K562 (cell line): ENCODE data around the gene RRBP1. TPM values are rescaled to one million over a fixed set of nuclear protein-coding genes. Genes with fewer than 3 reads are reported as not detected.

Experiments
- ARID2 ChIP-seq: fragments of 450-650 bp; IDR thresholded peaks from 2 replicates; pipeline ENCODE4 v1.6.1; 2017; ENCODE audit warnings: antibody characterized with exemption, mild to moderate bottlenecking
- EP300 ChIP-seq: IDR thresholded peaks from 2 replicates; pipeline ENCODE4 v1.6.1; 2012; ENCODE audit warnings: low read length, improper control_type of control experiment
- KAT8 ChIP-seq: fragments of 450-650 bp; IDR thresholded peaks from 2 replicates; pipeline ENCODE4 v1.6.1; 2016; ENCODE audit warnings: low read depth, mild to moderate bottlenecking
- NFYB ChIP-seq: IDR thresholded peaks from 2 replicates; pipeline ENCODE4 v1.6.1; 2011; ENCODE audit warnings: mild to moderate bottlenecking, moderate library complexity; ENCODE audit not compliant: insufficient read length; ENCODE audit errors: extremely low read depth
- RBM34 ChIP-seq: fragments of 200-400 bp; formaldehyde crosslinking; IDR thresholded peaks from 2 replicates; pipeline ENCODE4 v1.6.1; 2018; ENCODE audit warnings: low read length, borderline replicate concordance; ENCODE audit not compliant: insufficient read depth
- SETDB1 ChIP-seq: IDR thresholded peaks from one replicate; pipeline ENCODE4 v1.6.1; 2012; ENCODE audit warnings: low read length, control low read depth, inconsistent platforms
- TEAD1 ChIP-seq, 2 experiments: fragments of 450-650 bp in 1 of 2; sonication (generic) in 1 of 2; formaldehyde crosslinking; IDR thresholded peaks; 2 replicates each; pipeline versions ENCODE4 v1.4.0 to v1.8.0; 2020 to 2022; ENCODE audit warnings: mild to moderate bottlenecking in 2 of 2, missing genetic modification reagents in 1 of 2
- THAP7 ChIP-seq: fragments of 250-450 bp; sonication (Bioruptor Pico); IDR thresholded peaks from 2 replicates; pipeline ENCODE4 v1.5.0; 2021
- ZNF174 ChIP-seq: fragments of 250-450 bp; sonication (Bioruptor Pico); IDR thresholded peaks from 2 replicates; pipeline ENCODE4 v1.4.0; 2020; ENCODE audit warnings: mild to moderate bottlenecking
- ZNF263 ChIP-seq: sonication (generic); formaldehyde crosslinking; IDR thresholded peaks from 2 replicates; pipeline ENCODE4 v1.8.0; 2022; ENCODE audit warnings: mild to moderate bottlenecking, missing genetic modification reagents, borderline replicate concordance
- polyA plus RNA-seq, 8 experiments: library from polyadenylated mRNA; depleted of rRNA in 4 of 8; stranded (reverse) in 5 of 8; unstranded in 3 of 8; fragments of >200 nt; fragmentation: Nextera tagmentation in 2 of 8; fragmentation: Illumina TruSeq in 1 of 8; extraction: Ambion mirVana in 2 of 8; extraction: Trizol in 1 of 8; gene quantifications; 2 replicates each; pipeline versions ENCODE4 v1.2.1 to v1.2.3, GENCODE V29; 2011 to 2014; ENCODE audit warnings: inconsistent platforms in 1 of 8, missing spikeins in 1 of 8
- total RNA-seq, 7 experiments: library from RNA; depleted of rRNA in 6 of 7; stranded (reverse); fragments of >200 nt in 6 of 7; fragmentation: Illumina TruSeq in 2 of 7; extraction: Trizol in 2 of 7; gene quantifications; 2 replicates each; pipeline versions ENCODE4 v1.2.1 to v1.2.3, GENCODE V29; 2011 to 2021; ENCODE audit warnings: low replicate concordance in 1 of 7
- TF ChIP-seq, protein P1 (sequence below): fragments of 450-650 bp; IDR thresholded peaks from 2 replicates; pipeline ENCODE4 v1.6.1; 2016
- TF ChIP-seq, protein P2 (sequence below): sonication (generic); formaldehyde crosslinking; IDR thresholded peaks from 2 replicates; pipeline ENCODE4 v1.8.0; 2022; ENCODE audit warnings: mild to moderate bottlenecking, missing genetic modification reagents
- TF ChIP-seq, protein P3 (sequence below): fragments of 250-450 bp; sonication (Bioruptor Pico); IDR thresholded peaks from 2 replicates; pipeline ENCODE4 v1.8.0; 2022; ENCODE audit warnings: inconsistent platforms, mild to moderate bottlenecking, moderate library complexity, borderline replicate concordance
- TF ChIP-seq, protein P4 (sequence below), 2 experiments: fragments of 450-650 bp in 1 of 2; sonication (generic) in 1 of 2; formaldehyde crosslinking in 1 of 2; IDR thresholded peaks; 2 replicates each; pipeline versions ENCODE4 v1.7.1 to v1.9.0; 2016 to 2022; ENCODE audit warnings: inconsistent platforms in 1 of 2, mild to moderate bottlenecking in 1 of 2, missing genetic modification reagents in 1 of 2

Gene RRBP1
- total and polyA plus RNA-seq, 9 of the 15 experiments (the other 6 are each of a cell fraction or from before 2014, with no cell fraction given): 0.84 to 32.0 (median 17.6) TPM

DNA sequence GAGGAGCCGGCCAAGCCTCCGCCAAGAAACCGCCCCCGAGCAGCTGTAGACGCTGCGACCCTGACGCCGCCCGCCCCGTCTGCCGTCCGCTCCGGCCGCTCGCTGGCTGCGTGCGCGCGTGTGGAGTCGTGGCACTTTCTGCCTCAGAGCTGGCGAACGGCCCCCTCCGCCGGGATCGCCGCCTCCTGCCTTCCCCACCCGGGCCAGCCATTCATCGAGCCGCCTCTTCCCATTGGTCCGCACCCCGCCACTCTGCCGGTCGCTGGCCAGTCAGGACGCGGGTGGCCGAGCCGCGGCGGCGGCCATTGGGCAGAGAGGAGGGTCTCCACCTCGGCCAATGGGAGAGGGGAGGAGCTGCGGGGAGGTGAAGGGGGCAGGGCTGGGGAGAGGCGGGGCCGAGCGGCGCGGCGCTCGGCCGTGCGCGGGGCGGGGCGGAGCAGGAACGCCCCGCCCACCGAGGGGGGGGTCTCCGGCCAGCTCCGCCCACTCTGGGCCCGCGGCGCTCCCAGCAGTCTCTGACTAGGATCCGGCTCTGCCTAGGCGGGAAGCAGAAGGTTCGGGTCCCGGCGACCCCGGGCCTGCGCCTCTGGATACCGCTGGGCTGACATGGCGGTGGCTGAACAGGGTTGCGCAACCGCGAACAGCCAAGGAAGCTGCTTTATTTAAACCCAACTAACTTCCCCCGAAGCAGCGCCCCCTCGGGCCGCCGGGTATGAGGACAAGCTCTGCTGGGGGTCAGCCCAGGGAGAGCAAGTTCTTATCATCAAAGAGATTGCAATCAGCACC, at the start of gene RRBP1 (continued):
- TF ChIP-seq KAT8 (no peak), THAP7 (CRISPR knock-in tag) (no peak), ARID2 (no peak), EP300 (no peak), RBM34 (no peak), NFYB (peak; percentile 76), SETDB1 (no peak), TEAD1 (CRISPR knock-in tag; IDR thresholded peaks at IDR 0.05) (no peak), ZNF174 (CRISPR knock-in tag) (no peak), ZNF263 (CRISPR knock-in tag) (no peak)
- TF ChIP-seq, protein P1, sequence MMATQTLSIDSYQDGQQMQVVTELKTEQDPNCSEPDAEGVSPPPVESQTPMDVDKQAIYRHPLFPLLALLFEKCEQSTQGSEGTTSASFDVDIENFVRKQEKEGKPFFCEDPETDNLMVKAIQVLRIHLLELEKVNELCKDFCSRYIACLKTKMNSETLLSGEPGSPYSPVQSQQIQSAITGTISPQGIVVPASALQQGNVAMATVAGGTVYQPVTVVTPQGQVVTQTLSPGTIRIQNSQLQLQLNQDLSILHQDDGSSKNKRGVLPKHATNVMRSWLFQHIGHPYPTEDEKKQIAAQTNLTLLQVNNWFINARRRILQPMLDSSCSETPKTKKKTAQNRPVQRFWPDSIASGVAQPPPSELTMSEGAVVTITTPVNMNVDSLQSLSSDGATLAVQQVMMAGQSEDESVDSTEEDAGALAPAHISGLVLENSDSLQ: peak; percentile 99
- TF ChIP-seq, protein P2, sequence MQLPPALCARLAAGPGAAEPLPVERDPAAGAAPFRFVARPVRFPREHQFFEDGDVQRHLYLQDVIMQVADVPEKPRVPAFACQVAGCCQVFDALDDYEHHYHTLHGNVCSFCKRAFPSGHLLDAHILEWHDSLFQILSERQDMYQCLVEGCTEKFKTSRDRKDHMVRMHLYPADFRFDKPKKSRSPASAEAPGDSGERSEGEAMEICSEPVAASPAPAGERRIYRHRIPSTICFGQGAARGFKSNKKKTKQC: no peak
- TF ChIP-seq, protein P3, sequence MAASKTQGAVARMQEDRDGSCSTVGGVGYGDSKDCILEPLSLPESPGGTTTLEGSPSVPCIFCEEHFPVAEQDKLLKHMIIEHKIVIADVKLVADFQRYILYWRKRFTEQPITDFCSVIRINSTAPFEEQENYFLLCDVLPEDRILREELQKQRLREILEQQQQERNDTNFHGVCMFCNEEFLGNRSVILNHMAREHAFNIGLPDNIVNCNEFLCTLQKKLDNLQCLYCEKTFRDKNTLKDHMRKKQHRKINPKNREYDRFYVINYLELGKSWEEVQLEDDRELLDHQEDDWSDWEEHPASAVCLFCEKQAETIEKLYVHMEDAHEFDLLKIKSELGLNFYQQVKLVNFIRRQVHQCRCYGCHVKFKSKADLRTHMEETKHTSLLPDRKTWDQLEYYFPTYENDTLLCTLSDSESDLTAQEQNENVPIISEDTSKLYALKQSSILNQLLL: no peak
- TF ChIP-seq, protein P4, sequence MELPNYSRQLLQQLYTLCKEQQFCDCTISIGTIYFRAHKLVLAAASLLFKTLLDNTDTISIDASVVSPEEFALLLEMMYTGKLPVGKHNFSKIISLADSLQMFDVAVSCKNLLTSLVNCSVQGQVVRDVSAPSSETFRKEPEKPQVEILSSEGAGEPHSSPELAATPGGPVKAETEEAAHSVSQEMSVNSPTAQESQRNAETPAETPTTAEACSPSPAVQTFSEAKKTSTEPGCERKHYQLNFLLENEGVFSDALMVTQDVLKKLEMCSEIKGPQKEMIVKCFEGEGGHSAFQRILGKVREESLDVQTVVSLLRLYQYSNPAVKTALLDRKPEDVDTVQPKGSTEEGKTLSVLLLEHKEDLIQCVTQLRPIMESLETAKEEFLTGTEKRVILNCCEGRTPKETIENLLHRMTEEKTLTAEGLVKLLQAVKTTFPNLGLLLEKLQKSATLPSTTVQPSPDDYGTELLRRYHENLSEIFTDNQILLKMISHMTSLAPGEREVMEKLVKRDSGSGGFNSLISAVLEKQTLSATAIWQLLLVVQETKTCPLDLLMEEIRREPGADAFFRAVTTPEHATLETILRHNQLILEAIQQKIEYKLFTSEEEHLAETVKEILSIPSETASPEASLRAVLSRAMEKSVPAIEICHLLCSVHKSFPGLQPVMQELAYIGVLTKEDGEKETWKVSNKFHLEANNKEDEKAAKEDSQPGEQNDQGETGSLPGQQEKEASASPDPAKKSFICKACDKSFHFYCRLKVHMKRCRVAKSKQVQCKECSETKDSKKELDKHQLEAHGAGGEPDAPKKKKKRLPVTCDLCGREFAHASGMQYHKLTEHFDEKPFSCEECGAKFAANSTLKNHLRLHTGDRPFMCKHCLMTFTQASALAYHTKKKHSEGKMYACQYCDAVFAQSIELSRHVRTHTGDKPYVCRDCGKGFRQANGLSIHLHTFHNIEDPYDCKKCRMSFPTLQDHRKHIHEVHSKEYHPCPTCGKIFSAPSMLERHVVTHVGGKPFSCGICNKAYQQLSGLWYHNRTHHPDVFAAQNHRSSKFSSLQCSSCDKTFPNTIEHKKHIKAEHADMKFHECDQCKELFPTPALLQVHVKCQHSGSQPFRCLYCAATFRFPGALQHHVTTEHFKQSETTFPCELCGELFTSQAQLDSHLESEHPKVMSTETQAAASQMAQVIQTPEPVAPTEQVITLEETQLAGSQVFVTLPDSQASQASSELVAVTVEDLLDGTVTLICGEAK (IDR thresholded peaks at IDR 0.05): peak; percentile 73
- TF ChIP-seq, protein P4 (CRISPR knock-in tag; IDR thresholded peaks at IDR 0.05): no peak
